Breast epithelium (tissue), 4 donors: ENCODE measurements around the gene CST4. TPM values are rescaled to one million over a fixed set of nuclear protein-coding genes. Genes with fewer than 3 reads are reported as not detected.

Source experiments
- DNase-seq, 2 donors: peaks; one replicate each; pipeline ENCODE4 v3.0.0-alpha.2; 2019; ENCODE audit warnings: low spot score in 2 of 2
- H3K27ac ChIP-seq, 2 donors: fragments of 200-600 bp; sonication (generic) in 1 of 2; one replicate each; pipeline ENCODE4 v1.5.1; 2016 to 2019; ENCODE audit warnings: mild to moderate bottlenecking in 1 of 2
- H3K27me3 ChIP-seq, 2 donors: fragments of 200-600 bp; sonication (generic) in 1 of 2; one replicate each; pipeline versions ENCODE4 v1.5.1 to v1.6.0; 2017 to 2019; ENCODE audit warnings: control low read depth in 1 of 2, mild to moderate bottlenecking in 1 of 2
- H3K36me3 ChIP-seq: fragments of 200-600 bp; one replicate; pipeline ENCODE4 v1.5.1; 2019
- H3K4me1 ChIP-seq, 2 donors: fragments of 200-600 bp; sonication (generic); one replicate each; pipeline ENCODE4 v1.5.1; 2016 to 2019; ENCODE audit warnings: control low read depth in 1 of 2
- H3K4me3 ChIP-seq, 3 donors: fragments of 200-600 bp; sonication (generic); 1 replicate in 2 of 3; 2 replicates in 1 of 3; pipeline ENCODE4 v1.5.1; 2016 to 2019; ENCODE audit warnings: mild to moderate bottlenecking in 3 of 3, moderate library complexity in 2 of 3
- H3K9me3 ChIP-seq, 2 donors: fragments of 200-600 bp; sonication (generic) in 1 of 2; one replicate each; pipeline ENCODE4 v1.5.1; 2016 to 2019; ENCODE audit warnings: control low read depth in 1 of 2
- CTCF ChIP-seq, 3 donors: fragments of 450-650 bp; IDR thresholded peaks; one replicate each; pipeline ENCODE4 v1.5.1; 2016 to 2017; ENCODE audit warnings: antibody characterized with exemption in 3 of 3, mild to moderate bottlenecking in 3 of 3, moderate library complexity in 3 of 3
- POLR2A ChIP-seq: fragments of 450-650 bp; IDR thresholded peaks from one replicate; pipeline ENCODE4 v1.6.1; 2016; ENCODE audit warnings: antibody characterized with exemption, mild to moderate bottlenecking, moderate library complexity
- POLR2AphosphoS5 ChIP-seq, 3 donors: sonication (generic); formaldehyde crosslinking; IDR thresholded peaks; one replicate each; pipeline ENCODE4 v1.6.1; 2017; ENCODE audit warnings: antibody characterized with exemption in 3 of 3
- intact Hi-C: fragments of 100-400 bp; cut with DNase I; formaldehyde crosslinking; loops from one replicate; pipeline ENCODE4 v1.15.1; 2023; ENCODE audit warnings: low total_unique reads
- total RNA-seq, 3 donors: library from RNA; depleted of rRNA; stranded (reverse); fragments of >200 nt; gene quantifications; one replicate each; pipeline ENCODE4 v1.1.0, GENCODE V29; 2016

The CST4 gene
- total RNA-seq, 3 donors from 2014 or later: not detected

GRCh38 chr20:23644164-23644563 lies 44.7 kb downstream of the CST4 start:
- no peaks in the 10 kb centered on the region for H3K4me1 ChIP-seq
- TF ChIP-seq POLR2A: no peak
- TF ChIP-seq CTCF (IDR thresholded peaks at IDR 0.05): no peak
- TF ChIP-seq POLR2AphosphoS5 (IDR thresholded peaks at IDR 0.05): no peak
- intact Hi-C loops: loop anchor here (5.0 kb wide), 1 partner anchor 287 kb away; no protein-coding TSS in a partner anchor
- H3K9me3 ChIP-seq: no peaks in the 10 kb centered on the region
- no peaks in the 10 kb centered on the region for H3K27me3 ChIP-seq
- no peak for DNase-seq
- H3K27ac ChIP-seq: no peak overlapping the region
- H3K36me3 ChIP-seq: no peaks in the 10 kb centered on the region
- no peak overlapping the region for H3K4me3 ChIP-seq

- H3K36me3 ChIP-seq: no peaks in the 10 kb centered on the region
- H3K4me1 ChIP-seq: no peaks in the 10 kb centered on the region
These were observed 45.2 kb downstream of the CST4 start for GRCh38 chr20:23643659-23644058.

GRCh38 chr20:23641936-23642751 lies 46.7 kb downstream of the CST4 start:
- H3K4me3 ChIP-seq: no peak overlapping the region
- no peaks in the 10 kb centered on the region for H3K27me3 ChIP-seq
- DNase-seq: no peak
- H3K4me1 ChIP-seq: no peaks in the 10 kb centered on the region
- no peak for TF ChIP-seq POLR2A
- TF ChIP-seq POLR2AphosphoS5 (IDR thresholded peaks at IDR 0.05): no peak
- TF ChIP-seq CTCF (IDR thresholded peaks at IDR 0.05): no peak
- H3K9me3 ChIP-seq: no peaks in the 10 kb centered on the region
- intact Hi-C loops: loop anchor here (5.0 kb wide), 1 partner anchor 285 kb away; no protein-coding TSS in a partner anchor
- no peak overlapping the region for H3K27ac ChIP-seq
- no peaks in the 10 kb centered on the region for H3K36me3 ChIP-seq

More at GRCh38 chr20:23643659-23644058, 45.2 kb downstream of the CST4 start:
- H3K27ac ChIP-seq: no peak overlapping the region
- no peaks in the 10 kb centered on the region for H3K27me3 ChIP-seq
- TF ChIP-seq CTCF (IDR thresholded peaks at IDR 0.05) (no peak), POLR2AphosphoS5 (IDR thresholded peaks at IDR 0.05) (no peak), POLR2A (no peak)
- intact Hi-C loops: loop anchor here (5.0 kb wide), 1 partner anchor 286 kb away; no protein-coding TSS in a partner anchor
- no peak for DNase-seq
- no peaks in the 10 kb centered on the region for H3K9me3 ChIP-seq
- no peak overlapping the region for H3K4me3 ChIP-seq

GRCh38 chr20:23640671-23641667 lies 47.9 kb downstream of the CST4 start:
- no peaks in the 10 kb centered on the region for H3K36me3 ChIP-seq
- H3K27me3 ChIP-seq: no peaks in the 10 kb centered on the region
- no peak overlapping the region for H3K27ac ChIP-seq
- no peaks in the 10 kb centered on the region for H3K9me3 ChIP-seq
- H3K4me3 ChIP-seq: no peak overlapping the region
- intact Hi-C loops: loop anchor here (5.0 kb wide), 1 partner anchor 284 kb away; no protein-coding TSS in a partner anchor
- no peak for DNase-seq
- TF ChIP-seq CTCF (IDR thresholded peaks at IDR 0.05): no peak
- no peak for TF ChIP-seq POLR2AphosphoS5 (IDR thresholded peaks at IDR 0.05)
- no peak for TF ChIP-seq POLR2A
- peaks cover 0 to 6% of the 10 kb centered on the region in 2 donors for H3K4me1 ChIP-seq
